Measurements from ENCODE around the gene LPP.

LPP gene

DNA sequence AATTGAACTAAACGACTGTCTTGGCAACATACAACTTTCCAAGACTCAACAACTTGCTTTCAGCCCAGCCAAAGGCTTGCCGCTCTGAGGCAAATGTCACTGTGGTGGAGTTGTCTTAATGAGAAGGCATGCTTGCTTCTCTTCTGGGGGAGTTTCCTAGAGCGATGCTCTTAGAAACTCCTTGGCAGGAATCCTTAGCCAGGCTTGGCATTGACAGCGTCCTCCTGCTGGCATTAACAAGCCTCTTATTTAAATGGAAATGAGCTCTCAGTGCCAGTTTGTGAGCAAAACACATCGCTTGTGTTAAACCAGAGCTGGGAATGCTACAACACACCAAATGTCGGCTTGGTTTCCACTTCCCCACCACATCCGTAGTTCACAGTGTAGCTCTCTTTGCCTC lies 752.3 kb downstream of the LPP start:
- no peak overlapping the region for H3K4me3 Mint-ChIP-seq
- H3K36me3 Mint-ChIP-seq: peaks cover 6% of the 10 kb centered on the region
- no peaks in the 10 kb centered on the region for H3K9me3 Mint-ChIP-seq (ENCODE audit: low read depth)
- H3K27ac Mint-ChIP-seq: no peak overlapping the region
- no peaks in the 10 kb centered on the region for H3K4me1 Mint-ChIP-seq (ENCODE audit: low read depth)
- no peaks in the 10 kb centered on the region for H3K27me3 Mint-ChIP-seq

DNA sequence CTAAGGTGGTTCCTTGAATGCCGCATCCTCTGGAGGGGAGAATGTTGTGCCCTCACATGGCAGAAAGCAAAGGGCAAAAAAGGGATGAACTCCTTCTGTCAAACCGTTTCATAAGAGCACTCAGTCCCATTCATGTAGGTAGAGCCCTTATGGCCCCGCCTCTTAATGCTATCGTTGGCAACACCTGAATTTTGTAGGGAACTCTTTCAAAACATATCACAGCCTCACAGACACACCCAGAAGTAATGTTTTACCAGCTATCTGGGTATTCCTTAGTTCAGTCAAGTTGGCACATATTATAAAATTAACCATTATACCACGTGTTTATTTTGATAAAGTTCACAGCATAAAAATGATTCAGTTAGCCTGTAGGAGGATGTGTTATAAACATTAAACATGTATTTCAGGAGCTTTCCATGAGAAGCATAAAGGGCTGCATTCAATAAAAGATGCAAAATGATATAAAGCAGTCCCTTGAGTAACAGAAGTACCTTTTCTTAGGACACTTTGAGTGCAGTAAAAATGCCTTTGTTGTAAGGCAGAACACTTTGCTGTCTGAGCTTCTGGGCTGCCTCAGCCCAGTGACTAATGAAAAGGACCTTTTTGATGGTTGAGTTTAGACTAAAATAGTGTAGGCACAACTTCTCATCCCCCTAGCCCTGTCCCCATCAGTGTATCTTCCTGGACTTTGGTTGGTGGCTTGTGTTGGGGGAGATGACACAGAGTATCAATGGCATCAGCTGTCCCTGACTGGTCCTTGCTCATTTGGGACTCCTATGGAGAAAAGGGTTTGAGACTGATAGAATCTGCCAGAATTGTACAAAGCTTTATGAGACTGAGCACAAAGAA lies 754.3 kb downstream of the LPP start:
- H3K36me3 Mint-ChIP-seq: peaks cover 6% of the 10 kb centered on the region
- H3K9me3 Mint-ChIP-seq (ENCODE audit: low read depth): no peaks in the 10 kb centered on the region
- no peak overlapping the region for H3K27ac Mint-ChIP-seq
- no peak overlapping the region for H3K4me3 Mint-ChIP-seq
- no peaks in the 10 kb centered on the region for H3K27me3 Mint-ChIP-seq
- H3K4me1 Mint-ChIP-seq (ENCODE audit: low read depth): no peaks in the 10 kb centered on the region

- Mint-ChIP-seq H3K4me3 (no peak overlapping the region), H3K27ac (no peak overlapping the region), H3K36me3 (no peaks in the 10 kb centered on the region), H3K4me1 (ENCODE audit: low read depth) (peaks cover 22% of the 10 kb centered on the region), H3K9me3 (ENCODE audit: low read depth) (no peaks in the 10 kb centered on the region), H3K27me3 (no peaks in the 10 kb centered on the region)
Observed at GRCh38 chr3:188911026-188911850, 757.3 kb downstream of the LPP start.

DNA sequence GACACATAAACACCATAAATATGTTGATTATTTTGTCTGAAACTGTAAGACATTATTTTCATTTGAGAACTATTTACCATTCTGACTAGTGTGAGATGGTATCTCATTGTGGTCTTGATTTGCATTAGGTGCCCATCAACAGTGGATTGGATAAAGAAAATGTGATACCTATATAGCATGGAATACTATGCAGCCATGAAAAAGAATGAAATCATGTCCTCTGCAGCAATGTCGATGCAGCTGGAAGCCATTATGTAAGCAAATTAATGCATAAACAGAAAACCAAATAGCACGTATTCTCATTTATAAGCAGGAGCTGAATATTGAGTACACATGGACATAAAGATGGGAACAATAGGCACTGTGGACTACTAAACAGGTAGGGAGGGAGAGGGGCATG lies 759.1 kb downstream of the LPP start:
- Mint-ChIP-seq H3K4me1 (ENCODE audit: low read depth) (peaks cover 40% of the 10 kb centered on the region), H3K36me3 (no peaks in the 10 kb centered on the region), H3K27me3 (no peaks in the 10 kb centered on the region), H3K27ac (no peak overlapping the region), H3K4me3 (no peak overlapping the region), H3K9me3 (ENCODE audit: low read depth) (no peaks in the 10 kb centered on the region)

GRCh38 chr3:188914552-188914951 lies 760.6 kb downstream of the LPP start:
- Mint-ChIP-seq H3K4me3 (peak overlapping the region; percentile 52), H3K36me3 (peaks cover 2% of the 10 kb centered on the region)

GRCh38 chr3:188915127-188915526 lies 761.2 kb downstream of the LPP start:
- H3K4me3 Mint-ChIP-seq: peak overlapping the region; percentile 52

More at GRCh38 chr3:188914552-188914951, 760.6 kb downstream of the LPP start:
- H3K27me3 Mint-ChIP-seq: no peaks in the 10 kb centered on the region
- peaks cover 42% of the 10 kb centered on the region for H3K4me1 Mint-ChIP-seq (ENCODE audit: low read depth)
- peak overlapping the region; percentile 95 for H3K27ac Mint-ChIP-seq
- no peaks in the 10 kb centered on the region for H3K9me3 Mint-ChIP-seq (ENCODE audit: low read depth)

GRCh38 chr3:188916934-188917401 lies 763.0 kb downstream of the LPP start:
- H3K4me1 Mint-ChIP-seq (ENCODE audit: low read depth): peaks cover 42% of the 10 kb centered on the region
- H3K27me3 Mint-ChIP-seq: no peaks in the 10 kb centered on the region
- H3K27ac Mint-ChIP-seq: peak overlapping the region; percentile 90
- H3K36me3 Mint-ChIP-seq: peaks cover 3% of the 10 kb centered on the region
- H3K9me3 Mint-ChIP-seq (ENCODE audit: low read depth): peaks cover 9% of the 10 kb centered on the region
- peak overlapping the region; percentile 61 for H3K4me3 Mint-ChIP-seq

More at GRCh38 chr3:188915127-188915526, 761.2 kb downstream of the LPP start:
- H3K27ac Mint-ChIP-seq: peak overlapping the region; percentile 95
- peaks cover 3% of the 10 kb centered on the region for H3K36me3 Mint-ChIP-seq
- no peaks in the 10 kb centered on the region for H3K27me3 Mint-ChIP-seq
- H3K9me3 Mint-ChIP-seq (ENCODE audit: low read depth): peaks cover 4% of the 10 kb centered on the region
- H3K4me1 Mint-ChIP-seq (ENCODE audit: low read depth): peaks cover 42% of the 10 kb centered on the region

- peak overlapping the region; percentile 30 for H3K27ac Mint-ChIP-seq
- H3K36me3 Mint-ChIP-seq: peaks cover 3% of the 10 kb centered on the region
- no peaks in the 10 kb centered on the region for H3K27me3 Mint-ChIP-seq
- peaks cover 42% of the 10 kb centered on the region for H3K4me1 Mint-ChIP-seq (ENCODE audit: low read depth)
- H3K9me3 Mint-ChIP-seq (ENCODE audit: low read depth): peaks cover 9% of the 10 kb centered on the region
- peak overlapping the region; percentile 57 for H3K4me3 Mint-ChIP-seq
Observed at GRCh38 chr3:188918093-188918492, 764.1 kb downstream of the LPP start.

- Mint-ChIP-seq H3K4me3 (no peak overlapping the region), H3K4me1 (ENCODE audit: low read depth) (no peaks in the 10 kb centered on the region), H3K36me3 (peaks cover 3% of the 10 kb centered on the region), H3K27me3 (no peaks in the 10 kb centered on the region), H3K9me3 (ENCODE audit: low read depth) (peaks cover 9% of the 10 kb centered on the region), H3K27ac (no peak overlapping the region)
Observed at GRCh38 chr3:188923671-188924070, 769.7 kb downstream of the LPP start.

- H3K4me1 Mint-ChIP-seq (ENCODE audit: low read depth): no peaks in the 10 kb centered on the region
- H3K27ac Mint-ChIP-seq: no peak overlapping the region
- H3K36me3 Mint-ChIP-seq: no peaks in the 10 kb centered on the region
- no peaks in the 10 kb centered on the region for H3K27me3 Mint-ChIP-seq
- no peak overlapping the region for H3K4me3 Mint-ChIP-seq
- H3K9me3 Mint-ChIP-seq (ENCODE audit: low read depth): peaks cover 3% of the 10 kb centered on the region
Observed at GRCh38 chr3:188925376-188925775, 771.4 kb downstream of the LPP start.

GRCh38 chr3:188926111-188926510 lies 772.2 kb downstream of the LPP start:
- Mint-ChIP-seq H3K4me1 (ENCODE audit: low read depth) (no peaks in the 10 kb centered on the region), H3K27ac (no peak overlapping the region), H3K4me3 (no peak overlapping the region), H3K36me3 (no peaks in the 10 kb centered on the region), H3K9me3 (ENCODE audit: low read depth) (no peaks in the 10 kb centered on the region), H3K27me3 (no peaks in the 10 kb centered on the region)

GRCh38 chr3:188926741-188927511 lies 773.0 kb downstream of the LPP start:
- H3K27ac Mint-ChIP-seq: no peak overlapping the region
- no peak overlapping the region for H3K4me3 Mint-ChIP-seq
- no peaks in the 10 kb centered on the region for H3K36me3 Mint-ChIP-seq
- no peaks in the 10 kb centered on the region for H3K4me1 Mint-ChIP-seq (ENCODE audit: low read depth)
- H3K9me3 Mint-ChIP-seq (ENCODE audit: low read depth): no peaks in the 10 kb centered on the region
- H3K27me3 Mint-ChIP-seq: no peaks in the 10 kb centered on the region

GRCh38 chr3:188927971-188928370 lies 774.0 kb downstream of the LPP start:
- Mint-ChIP-seq H3K4me1 (ENCODE audit: low read depth) (no peaks in the 10 kb centered on the region), H3K4me3 (no peak overlapping the region), H3K27me3 (no peaks in the 10 kb centered on the region), H3K27ac (no peak overlapping the region), H3K36me3 (no peaks in the 10 kb centered on the region), H3K9me3 (ENCODE audit: low read depth) (no peaks in the 10 kb centered on the region)

- Mint-ChIP-seq H3K36me3 (no peaks in the 10 kb centered on the region), H3K4me3 (no peak overlapping the region), H3K9me3 (ENCODE audit: low read depth) (no peaks in the 10 kb centered on the region), H3K27ac (no peak overlapping the region), H3K27me3 (no peaks in the 10 kb centered on the region), H3K4me1 (ENCODE audit: low read depth) (no peaks in the 10 kb centered on the region)
Observed at GRCh38 chr3:188929137-188929536, 775.2 kb downstream of the LPP start.
